ENCODE results near the gene SLC12A8. TPM values are rescaled to one million over a fixed set of nuclear protein-coding genes. Genes with fewer than 3 reads are reported as not detected.

Gene SLC12A8
- total and polyA plus RNA-seq, 3 donors from 2014 or later: 10.3 to 21.0 (median 12.3) TPM

DNA sequence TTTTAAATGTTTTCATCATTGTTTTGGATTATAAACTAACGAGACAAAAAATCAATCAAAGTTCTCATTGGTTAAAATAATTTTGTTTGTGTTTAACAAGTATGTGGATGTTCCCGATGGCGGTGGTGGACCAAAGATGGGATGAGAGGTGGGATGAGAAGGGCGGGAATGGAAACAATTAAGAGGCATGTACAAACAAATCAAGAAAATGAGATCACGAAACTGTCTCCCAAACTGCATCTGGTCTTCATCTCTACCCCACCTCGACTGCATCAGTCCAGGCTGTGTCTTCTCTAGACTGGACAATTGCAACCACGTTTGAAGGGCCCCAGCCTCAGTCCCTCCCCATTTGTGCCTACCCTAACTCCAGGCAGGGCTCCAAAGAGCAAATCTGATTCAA is 56.1 kb downstream of the SLC12A8 start:
- 89 to 92% methylated on average over 7 of the region's 7 CpGs for WGBS, 2 donors
- Histone ChIP-seq H3K27me3 (no peaks in the 10 kb centered on the region), H3K9me3 (no peaks in the 10 kb centered on the region), H3K4me1 (no peaks in the 10 kb centered on the region), H3K4me3 (no peak overlapping the region), H3K36me3 (ENCODE audit: low read depth, missing control alignments) (no peaks in the 10 kb centered on the region), H3K27ac (no peak overlapping the region)
- no peak for DNase-seq
- intact Hi-C loops (cut with DNase I; ENCODE audit: low total_unique reads): no loop called here
- TF ChIP-seq POLR2A (IDR thresholded peaks at IDR 0.05): no peak
- TF ChIP-seq, protein P1, sequence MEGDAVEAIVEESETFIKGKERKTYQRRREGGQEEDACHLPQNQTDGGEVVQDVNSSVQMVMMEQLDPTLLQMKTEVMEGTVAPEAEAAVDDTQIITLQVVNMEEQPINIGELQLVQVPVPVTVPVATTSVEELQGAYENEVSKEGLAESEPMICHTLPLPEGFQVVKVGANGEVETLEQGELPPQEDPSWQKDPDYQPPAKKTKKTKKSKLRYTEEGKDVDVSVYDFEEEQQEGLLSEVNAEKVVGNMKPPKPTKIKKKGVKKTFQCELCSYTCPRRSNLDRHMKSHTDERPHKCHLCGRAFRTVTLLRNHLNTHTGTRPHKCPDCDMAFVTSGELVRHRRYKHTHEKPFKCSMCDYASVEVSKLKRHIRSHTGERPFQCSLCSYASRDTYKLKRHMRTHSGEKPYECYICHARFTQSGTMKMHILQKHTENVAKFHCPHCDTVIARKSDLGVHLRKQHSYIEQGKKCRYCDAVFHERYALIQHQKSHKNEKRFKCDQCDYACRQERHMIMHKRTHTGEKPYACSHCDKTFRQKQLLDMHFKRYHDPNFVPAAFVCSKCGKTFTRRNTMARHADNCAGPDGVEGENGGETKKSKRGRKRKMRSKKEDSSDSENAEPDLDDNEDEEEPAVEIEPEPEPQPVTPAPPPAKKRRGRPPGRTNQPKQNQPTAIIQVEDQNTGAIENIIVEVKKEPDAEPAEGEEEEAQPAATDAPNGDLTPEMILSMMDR (IDR thresholded peaks at IDR 0.05): no peak

DNA sequence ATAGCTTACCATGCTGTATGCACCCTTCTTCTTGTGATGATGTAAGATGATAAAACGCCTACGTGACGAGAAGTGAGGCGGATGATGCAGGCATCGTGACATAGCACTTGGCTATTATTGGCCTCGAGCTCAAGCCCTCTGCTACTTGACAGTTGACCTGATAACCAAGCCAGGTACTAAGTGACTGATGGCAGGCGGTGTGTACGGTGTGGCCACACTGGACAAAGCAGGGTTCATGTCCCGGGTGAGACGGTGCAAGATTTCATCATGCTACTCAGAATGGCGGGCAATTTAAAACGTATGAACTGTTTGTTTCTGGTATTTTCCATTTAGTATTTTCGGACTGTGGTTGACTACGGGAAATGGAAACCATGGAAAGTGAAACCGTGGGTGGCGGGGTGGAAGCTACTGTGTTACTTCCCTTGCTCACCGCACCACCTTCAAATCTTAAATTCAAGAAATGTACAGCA is 57.7 kb downstream of the SLC12A8 start:
- Histone ChIP-seq H3K4me1 (no peaks in the 10 kb centered on the region), H3K27ac (no peak overlapping the region), H3K4me3 (no peak overlapping the region), H3K9me3 (no peaks in the 10 kb centered on the region), H3K36me3 (ENCODE audit: low read depth, missing control alignments) (no peaks in the 10 kb centered on the region), H3K27me3 (no peaks in the 10 kb centered on the region)
- no peak for DNase-seq
- no peak for TF ChIP-seq POLR2A (IDR thresholded peaks at IDR 0.05)
- TF ChIP-seq, protein P1 (IDR thresholded peaks at IDR 0.05): no peak
- 88 to 95% methylated on average over 17 of the region's 17 CpGs for WGBS, 2 donors
- intact Hi-C loops (cut with DNase I; ENCODE audit: low total_unique reads): no loop called here

DNA sequence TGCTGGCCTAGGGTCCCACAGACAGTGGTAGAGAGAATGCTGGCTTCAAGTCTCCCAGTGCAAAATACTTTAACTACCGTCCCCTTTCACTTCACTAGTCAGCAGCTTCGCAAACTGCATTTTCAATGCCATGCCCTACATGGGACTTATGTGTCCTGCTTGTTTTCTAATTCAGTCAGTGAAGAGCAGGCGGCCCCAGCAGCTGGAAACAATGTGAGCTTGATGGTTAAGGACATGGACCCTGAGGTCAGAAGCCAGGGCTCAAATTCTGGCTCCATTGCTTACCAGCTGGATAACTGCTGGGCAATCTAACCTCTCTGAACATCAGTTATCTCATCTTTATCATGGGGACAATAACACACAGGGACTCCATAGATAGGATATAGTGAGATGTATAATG is 58.4 kb downstream of the SLC12A8 start:
- WGBS, 2 donors: 92 to 100% methylated on average over 3 of the region's 3 CpGs
- Histone ChIP-seq H3K4me1 (no peaks in the 10 kb centered on the region), H3K9me3 (no peaks in the 10 kb centered on the region), H3K27ac (no peak overlapping the region), H3K36me3 (ENCODE audit: low read depth, missing control alignments) (no peaks in the 10 kb centered on the region), H3K27me3 (no peaks in the 10 kb centered on the region), H3K4me3 (no peak overlapping the region)
- intact Hi-C loops (cut with DNase I; ENCODE audit: low total_unique reads): no loop called here
- TF ChIP-seq, protein P1 (IDR thresholded peaks at IDR 0.05): no peak
- TF ChIP-seq POLR2A (IDR thresholded peaks at IDR 0.05): no peak
- DNase-seq: no peak

GRCh38 chr3:125152951-125153350 is 59.6 kb downstream of the SLC12A8 start:
- TF ChIP-seq POLR2A (IDR thresholded peaks at IDR 0.05): no peak
- TF ChIP-seq, protein P1 (IDR thresholded peaks at IDR 0.05): no peak

GRCh38 chr3:125151916-125152315 is 60.6 kb downstream of the SLC12A8 start:
- H3K36me3 ChIP-seq (ENCODE audit: low read depth, missing control alignments): no peaks in the 10 kb centered on the region
- H3K27me3 ChIP-seq: no peaks in the 10 kb centered on the region
- DNase-seq: no peak
- H3K4me1 ChIP-seq: peaks cover 7% of the 10 kb centered on the region
- H3K27ac ChIP-seq: no peak overlapping the region
- no peak for TF ChIP-seq POLR2A (IDR thresholded peaks at IDR 0.05)
- TF ChIP-seq, protein P1 (IDR thresholded peaks at IDR 0.05): no peak
- H3K9me3 ChIP-seq: no peaks in the 10 kb centered on the region
- intact Hi-C loops (cut with DNase I; ENCODE audit: low total_unique reads): no loop called here
- WGBS, 2 donors: 59 to 61% methylated on average over 1 of the region's 1 CpG
- no peak overlapping the region for H3K4me3 ChIP-seq

More at GRCh38 chr3:125152951-125153350, 59.6 kb downstream of the SLC12A8 start:
- DNase-seq: no peak
- 89 to 93% methylated on average over 10 of the region's 10 CpGs for WGBS, 2 donors
- H3K4me3 ChIP-seq: no peak overlapping the region
- no peak overlapping the region for H3K27ac ChIP-seq
- intact Hi-C loops (cut with DNase I; ENCODE audit: low total_unique reads): no loop called here
- no peaks in the 10 kb centered on the region for H3K27me3 ChIP-seq
- H3K9me3 ChIP-seq: no peaks in the 10 kb centered on the region
- H3K4me1 ChIP-seq: no peaks in the 10 kb centered on the region
- H3K36me3 ChIP-seq (ENCODE audit: low read depth, missing control alignments): no peaks in the 10 kb centered on the region
